K562 (cell line): ENCODE data around the gene CUL1. TPM values are rescaled to one million over a fixed set of nuclear protein-coding genes. Genes with fewer than 3 reads are reported as not detected.

Experiments
- ATAC-seq: fragments of 200-7000 bp; cut with Tn5 transposase; 3 replicates; pipeline ENCODE4 v1.9.1; 2020; ENCODE audit warnings: moderate library complexity
- BruUV-seq: library from RNA; stranded (reverse); fragments of 400-500 nt; replicated peaks from 2 replicates; lab custom pipeline; 2021; lab: Mats Ljungman, UMichigan
- CTCF ChIA-PET: fragments of 300-600 bp; formaldehyde crosslinking; extraction: SDS; loops from one replicate; lab custom pipeline; 2021; ENCODE audit warnings: low intra/inter-chr PET ratio; lab: Yijun Ruan, JAX
- POLR2A ChIA-PET: fragments of 300-600, 350-650 bp; sonication (Branson Sonifier 250); formaldehyde crosslinking; extraction: SDS; loops from one replicate; lab custom pipeline; 2021; ENCODE audit warnings: antibody characterized with exemption, inconsistent platforms; lab: Yijun Ruan, JAX
- DNase-seq, 4 experiments: peaks; one replicate each; pipeline versions ENCODE4 v3.0.0 to v3.0.0-alpha.2; 2011 to 2018; ENCODE audit warnings: low spot score in 3 of 4, mixed read lengths in 3 of 4; ENCODE audit errors: extremely low read depth in 1 of 4
- FAIRE-seq: peaks from 2 replicates; lab custom pipeline; 2011; peaks lifted over from hg19 to GRCh38; lab: Jason Lieb, UNC
- H2AFZ ChIP-seq: 2 replicates; pipeline ENCODE4 v1.6.0; 2011; ENCODE audit warnings: low read depth, low read length, control low read depth, inconsistent platforms
- H3K27ac ChIP-seq: fragments of 200-600 bp; 3 replicates; pipeline ENCODE4 v1.8.0; 2011; ENCODE audit warnings: low read depth, mild to moderate bottlenecking, control low read depth, inconsistent platforms, low read length, moderate library complexity, mixed read lengths; ENCODE audit errors: extremely low read depth
- H3K27me3 ChIP-seq, 2 experiments: fragments of 300-600 bp in 1 of 2; 2 replicates in 1 of 2; 3 replicates in 1 of 2; pipeline versions ENCODE4 v1.6.0 to v1.8.0; 2011; ENCODE audit warnings: inconsistent platforms in 2 of 2, low read length in 2 of 2, mild to moderate bottlenecking in 1 of 2, mixed read lengths in 1 of 2, moderate library complexity in 1 of 2; ENCODE audit not compliant: control insufficient read depth in 2 of 2, insufficient read depth in 2 of 2
- H3K36me3 ChIP-seq: fragments of 300-600 bp; 3 replicates; pipeline ENCODE4 v1.8.0; 2011; ENCODE audit warnings: mild to moderate bottlenecking, low read length, inconsistent platforms; ENCODE audit not compliant: control insufficient read depth, insufficient read depth
- H3K4me1 ChIP-seq, 2 experiments: fragments of 200-600 bp in 1 of 2; replicated peaks in 1 of 2; 2 replicates in 1 of 2; 3 replicates in 1 of 2; pipeline versions ENCODE4 v1.5.1 to v1.8.0; 2011; ENCODE audit warnings: inconsistent platforms in 2 of 2, low read length in 2 of 2, mild to moderate bottlenecking in 1 of 2, mixed read lengths in 1 of 2, moderate library complexity in 1 of 2; ENCODE audit not compliant: control insufficient read depth in 2 of 2, insufficient read depth in 2 of 2
- H3K4me2 ChIP-seq: 2 replicates; pipeline ENCODE4 v1.6.1; 2011; ENCODE audit warnings: low read length, control low read depth, inconsistent platforms, mixed read lengths; ENCODE audit not compliant: insufficient read depth
- H3K4me3 ChIP-seq: fragments of 200-600 bp; sonication (generic), shearing (Covaris generic); 2 replicates; pipeline ENCODE4 v1.5.1; 2016; ENCODE audit warnings: control low read depth, inconsistent platforms
- H3K79me2 ChIP-seq: fragments of 200-600 bp; 3 replicates; pipeline ENCODE4 v1.8.0; 2011; ENCODE audit warnings: low read length, inconsistent platforms; ENCODE audit not compliant: control insufficient read depth, insufficient read depth
- H3K9ac ChIP-seq, 2 experiments: 2 replicates each; pipeline versions ENCODE4 v1.6.0 to v1.6.1; 2011; ENCODE audit warnings: low read depth in 2 of 2, low read length in 2 of 2, control low read depth in 1 of 2, inconsistent platforms in 1 of 2, mild to moderate bottlenecking in 1 of 2, mixed read lengths in 1 of 2; ENCODE audit not compliant: insufficient read depth in 1 of 2
- H3K9me1 ChIP-seq: one replicate; pipeline ENCODE4 v1.6.0; 2011; ENCODE audit warnings: inconsistent platforms, mild to moderate bottlenecking, low read length, moderate library complexity; ENCODE audit not compliant: control insufficient read depth, insufficient read depth
- H3K9me3 ChIP-seq: replicated peaks from 2 replicates; pipeline ENCODE4 v1.5.1; 2011; ENCODE audit warnings: low read depth, low read length, inconsistent platforms; ENCODE audit not compliant: control insufficient read depth, insufficient read depth
- H4K20me1 ChIP-seq: replicated peaks from 2 replicates; pipeline ENCODE4 v1.6.1; 2011; ENCODE audit warnings: low read length, inconsistent platforms, mixed read lengths; ENCODE audit not compliant: control insufficient read depth, insufficient read depth
- CTCF ChIP-seq, 3 experiments: IDR thresholded peaks in 2 of 3; conservative IDR thresholded peaks in 1 of 3; 2 replicates each; pipeline ENCODE4 v1.5.1; 2011 to 2012; ENCODE audit warnings: low read length in 3 of 3, mild to moderate bottlenecking in 3 of 3, control low read depth in 2 of 3, improper control_type of control experiment in 1 of 3, inconsistent platforms in 1 of 3, low read depth in 1 of 3, mixed read lengths in 1 of 3, moderate library complexity in 1 of 3; ENCODE audit not compliant: insufficient read depth in 2 of 3
- HMGXB4 ChIP-seq: sonication (generic); formaldehyde crosslinking; IDR thresholded peaks from 2 replicates; pipeline ENCODE4 v1.8.1; 2023; ENCODE audit warnings: mild to moderate bottlenecking, missing genetic modification reagents
- KDM2B ChIP-seq: fragments of 250-450 bp; sonication (Bioruptor Pico); IDR thresholded peaks from 2 replicates; pipeline ENCODE4 v1.8.0; 2021; ENCODE audit warnings: mild to moderate bottlenecking, moderate library complexity
- LCOR ChIP-seq: sonication (generic); formaldehyde crosslinking; IDR thresholded peaks from 2 replicates; pipeline ENCODE4 v1.8.0; 2022; ENCODE audit warnings: mild to moderate bottlenecking, missing genetic modification reagents
- PTTG1 ChIP-seq: fragments of 450-650 bp; IDR thresholded peaks from 2 replicates; pipeline ENCODE4 v1.6.1; 2016; ENCODE audit warnings: low read depth, mild to moderate bottlenecking, missing genetic modification characterization, missing compliant biosample characterization
- THRAP3 ChIP-seq: fragments of 450-650 bp; IDR thresholded peaks from 2 replicates; pipeline ENCODE4 v1.6.1; 2016; ENCODE audit warnings: mild to moderate bottlenecking, inconsistent platforms, borderline replicate concordance
- UBTF ChIP-seq, 2 experiments: IDR thresholded peaks; 2 replicates each; pipeline ENCODE4 v1.6.1; 2012; ENCODE audit warnings: improper control_type of control experiment in 2 of 2, low read depth in 2 of 2, low read length in 2 of 2, borderline replicate concordance in 1 of 2
- ZNF224 ChIP-seq: sonication (generic); formaldehyde crosslinking; IDR thresholded peaks from 2 replicates; pipeline ENCODE4 v1.8.0; 2022; ENCODE audit warnings: mild to moderate bottlenecking, missing genetic modification reagents
- ZNF280A ChIP-seq: fragments of 450-650 bp; IDR thresholded peaks from 2 replicates; pipeline ENCODE4 v1.6.1; 2018; ENCODE audit warnings: mild to moderate bottlenecking, low read depth; ENCODE audit not compliant: partially characterized antibody
- ZNF507 ChIP-seq: conservative IDR thresholded peaks from 2 replicates; pipeline ENCODE4 v1.6.1; 2017; ENCODE audit warnings: missing genetic modification characterization, missing compliant biosample characterization
- WGBS: fragments of 100-300 bp; shearing (Covaris generic); methylation state at CpG from one replicate; pipeline ENCODE4 v1.1.6; 2016; ENCODE audit warnings: low coverage, mixed read lengths; ENCODE audit not compliant: insufficient coverage; ENCODE audit errors: missing lambda C conversion rate; 5-methylcytosine and 5-hydroxymethylcytosine counted together
- in situ Hi-C: fragments of 300-500 bp; cut with MboI; formaldehyde crosslinking; loops from 4 replicates; pipeline ENCODE4 v1.15.0; 2018; ENCODE audit warnings: inconsistent platforms, mixed read lengths
- intact Hi-C: fragments of 100-400 bp; cut with micrococcal nuclease; formaldehyde crosslinking; loops from 2 replicates; pipeline ENCODE4 v1.14.2; 2022
- polyA plus RNA-seq, 8 experiments: library from polyadenylated mRNA; depleted of rRNA in 4 of 8; stranded (reverse) in 5 of 8; unstranded in 3 of 8; fragments of >200 nt; fragmentation: Nextera tagmentation in 2 of 8; fragmentation: Illumina TruSeq in 1 of 8; extraction: Ambion mirVana in 2 of 8; extraction: Trizol in 1 of 8; gene quantifications; 2 replicates each; pipeline versions ENCODE4 v1.2.1 to v1.2.3, GENCODE V29; 2011 to 2014; ENCODE audit warnings: inconsistent platforms in 1 of 8, missing spikeins in 1 of 8
- total RNA-seq, 7 experiments: library from RNA; depleted of rRNA in 6 of 7; stranded (reverse); fragments of >200 nt in 6 of 7; fragmentation: Illumina TruSeq in 2 of 7; extraction: Trizol in 2 of 7; gene quantifications; 2 replicates each; pipeline versions ENCODE4 v1.2.1 to v1.2.3, GENCODE V29; 2011 to 2021; ENCODE audit warnings: low replicate concordance in 1 of 7

Gene CUL1
- total and polyA plus RNA-seq, 9 of the 15 experiments (the other 6 are each of a cell fraction or from before 2014, with no cell fraction given): 31.5 to 107 (median 96.5) TPM

- Histone ChIP-seq H3K9me3 (no peaks in the 10 kb centered on the region), H3K4me2 (peak overlapping the region; percentile 49), H3K4me1 (peaks cover 24 to 63% of the 10 kb centered on the region in 2 experiments), H3K79me2 (peaks cover 99% of the 10 kb centered on the region), H3K9ac (0 out of 4 replicates have a peak overlapping the region, but pooled peaks of 1 of the 2 experiments have one; percentile 14), H3K27me3 (no peaks in the 10 kb centered on the region), H3K36me3 (peaks cover 22% of the 10 kb centered on the region), H2AFZ (no peak overlapping the region), H3K9me1 (no peaks in the 10 kb centered on the region), H3K27ac (peak overlapping the region; percentile 6; the same call in 2 of the 3 replicates), H4K20me1 (peaks cover 39% of the 10 kb centered on the region), H3K4me3 (no peak overlapping the region)
- FAIRE-seq (no peak), DNase-seq (peak in 2 of 4 experiments; percentile 37 to 56), ATAC-seq (peak; percentile 43)
- intact Hi-C loops: loop anchor here (2.0 kb wide), 1 partner anchor 33 kb away; no protein-coding TSS in a partner anchor
- WGBS: 22% methylated on average over 7 of the region's 7 CpGs
- in situ Hi-C loops: no loop called here
- BruUV-seq: no TSS peak
- ChIA-PET POLR2A (interaction anchor here (1.0 to 2.0 kb wide), 4 partner anchors 10 to 24 kb away, joined by 4 to 6 read pairs (median 4); no protein-coding TSS in a partner anchor), CTCF (interaction anchor here (1.3 kb wide), 1 partner anchor 13 kb away, joined by 3 read pairs; no protein-coding TSS in a partner anchor)
- TF ChIP-seq CTCF (IDR thresholded peaks at IDR 0.05 in 2 of 3, conservative IDR thresholded peaks at IDR 0.05 in 1 of 3; ENCODE audit: insufficient read depth in 2 of 3, low read depth in 1 of 3, low read length in 3 of 3) (no peak), THRAP3 (no peak), LCOR (CRISPR knock-in tag) (peak; percentile 59; the same call in 1 of the 2 replicates), PTTG1 (no peak), UBTF (IDR thresholded peaks at IDR 0.05; ENCODE audit: borderline replicate concordance in 1 of 2, low read depth in 2 of 2, low read length in 2 of 2) (no peak), ZNF507 (tag) (no peak), ZNF280A (no peak), KDM2B (no peak), HMGXB4 (no peak), ZNF224 (CRISPR knock-in tag) (no peak)
Observed at GRCh38 chr7:148849393-148850098, 150.8 kb downstream of the CUL1 start.
